Glomerular visceral epithelial cell (primary cell): ENCODE data around the gene MAB21L4.

Experiments used
- DNase-seq: peaks from one replicate; pipeline ENCODE4 v3.0.0-alpha.2; 2016; ENCODE audit errors: extremely low spot score

The MAB21L4 gene

GRCh38 chr2:240911641-240912265 lies 15.8 kb upstream of the MAB21L4 start:
- DNase-seq: no peak

GRCh38 chr2:240909216-240909974 lies 13.4 kb upstream of the MAB21L4 start:
- DNase-seq: no peak

DNA sequence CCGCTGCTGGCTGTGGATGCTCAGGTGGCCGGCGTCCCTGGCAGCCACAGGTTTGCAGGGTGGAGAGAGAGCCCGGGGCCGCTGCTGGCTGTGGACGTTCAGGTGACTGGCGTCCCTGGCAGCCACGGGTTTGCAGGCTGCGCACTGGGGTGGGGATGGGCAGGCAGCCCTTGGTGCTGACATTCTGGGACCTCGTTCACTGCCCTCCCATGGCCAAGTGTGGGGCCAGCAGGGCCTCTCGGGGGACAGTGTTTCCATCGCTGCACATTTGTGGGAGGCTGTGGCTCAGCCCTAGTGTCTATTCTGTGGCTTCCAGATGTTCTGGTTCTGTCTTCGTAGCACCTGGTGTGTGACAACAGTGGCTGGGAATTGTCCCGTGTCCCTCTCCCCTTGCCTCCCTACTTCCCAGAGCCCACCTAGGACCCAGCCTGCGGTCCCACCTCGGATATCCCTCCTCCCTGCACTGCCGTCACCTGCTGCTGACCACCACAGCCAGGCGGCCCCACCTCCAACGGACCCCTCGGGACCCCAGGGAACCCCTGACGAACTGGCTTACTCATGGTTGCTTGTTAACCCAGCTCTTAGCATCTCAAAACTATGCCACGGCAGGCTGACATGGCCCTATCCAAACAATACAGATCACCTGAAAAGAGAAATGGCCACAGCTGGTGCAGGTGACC lies 11.1 kb upstream of the MAB21L4 start:
- DNase-seq: no peak

DNA sequence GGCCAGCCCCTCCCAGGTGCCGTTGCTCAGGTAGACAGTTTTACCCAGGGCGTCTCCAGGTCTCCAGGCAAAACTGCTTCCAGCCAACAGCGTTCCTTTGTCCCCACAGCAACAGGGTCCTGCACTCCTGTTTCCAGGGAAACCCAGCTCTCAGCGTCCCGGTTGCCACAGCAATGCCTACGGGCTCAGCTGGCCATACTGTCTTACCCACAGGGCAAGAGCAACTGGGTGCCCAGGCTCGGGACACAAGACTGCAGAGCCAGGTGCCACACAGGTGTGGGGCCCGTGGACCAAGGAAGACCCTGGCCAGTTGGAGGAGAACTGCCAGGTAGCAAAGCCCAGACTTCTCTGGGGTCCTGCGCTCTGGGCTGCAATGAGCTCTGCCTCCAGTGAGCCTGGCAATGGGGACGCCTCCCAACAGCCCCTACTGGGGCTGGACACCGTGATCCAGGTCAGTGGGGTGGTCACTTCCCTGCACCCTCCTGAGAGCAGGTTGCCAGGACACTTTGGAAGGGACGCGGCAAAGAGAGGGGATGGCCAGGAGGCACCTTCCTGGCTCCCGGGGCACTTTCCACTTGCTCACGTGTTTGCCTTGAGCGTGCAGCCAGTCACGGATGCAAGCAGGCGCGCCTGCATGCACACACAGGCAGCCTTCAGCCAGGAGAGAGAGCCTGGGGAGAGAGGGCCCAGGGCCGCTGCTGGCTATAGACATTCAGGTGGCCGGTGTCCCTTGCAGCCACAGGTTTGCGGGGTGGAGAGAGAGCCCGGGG lies 10.4 kb upstream of the MAB21L4 start, which contains the start of gene CROCC2:
CROCC2 (plus strand) TSS at position 196 of the 770 bp plus-strand sequence; CDS start at position 374, 178 bp downstream.
- DNase-seq: no peak

DNA sequence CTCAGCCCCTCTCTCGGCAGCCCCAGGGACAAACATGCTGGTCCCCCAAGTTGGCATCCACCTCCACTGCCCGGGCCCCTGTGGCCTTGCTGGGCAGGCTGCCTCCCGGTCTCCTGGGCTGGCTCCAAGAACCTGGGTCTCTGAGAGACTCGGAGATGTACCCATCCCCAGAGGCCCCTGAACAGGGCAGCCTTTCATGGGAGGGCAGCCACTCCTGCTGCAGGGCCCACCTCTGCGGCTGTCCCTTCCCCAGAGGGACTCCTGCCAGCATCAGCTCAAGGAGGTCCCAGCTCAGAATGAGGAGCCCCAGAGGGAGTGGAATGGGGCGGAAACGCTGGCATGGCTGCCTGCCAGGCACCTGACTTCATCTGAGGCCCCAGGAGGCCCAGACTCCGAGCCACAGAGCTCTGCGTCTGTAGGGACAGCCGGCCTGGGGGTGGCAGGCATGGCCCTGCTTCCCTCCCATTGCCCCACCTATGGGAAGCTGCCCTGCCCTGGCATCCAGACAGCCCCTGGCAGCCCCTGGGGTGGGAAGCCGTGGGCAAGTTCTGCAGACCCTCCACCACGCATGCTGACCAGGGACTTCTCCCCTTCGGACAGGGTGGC lies 9.3 kb upstream of the MAB21L4 start:
- DNase-seq: no peak

GRCh38 chr2:240904216-240905175 lies 8.5 kb upstream of the MAB21L4 start:
- no peak for DNase-seq

- no peak for DNase-seq
Observed at GRCh38 chr2:240903191-240904060, 7.5 kb upstream of the MAB21L4 start.

DNA sequence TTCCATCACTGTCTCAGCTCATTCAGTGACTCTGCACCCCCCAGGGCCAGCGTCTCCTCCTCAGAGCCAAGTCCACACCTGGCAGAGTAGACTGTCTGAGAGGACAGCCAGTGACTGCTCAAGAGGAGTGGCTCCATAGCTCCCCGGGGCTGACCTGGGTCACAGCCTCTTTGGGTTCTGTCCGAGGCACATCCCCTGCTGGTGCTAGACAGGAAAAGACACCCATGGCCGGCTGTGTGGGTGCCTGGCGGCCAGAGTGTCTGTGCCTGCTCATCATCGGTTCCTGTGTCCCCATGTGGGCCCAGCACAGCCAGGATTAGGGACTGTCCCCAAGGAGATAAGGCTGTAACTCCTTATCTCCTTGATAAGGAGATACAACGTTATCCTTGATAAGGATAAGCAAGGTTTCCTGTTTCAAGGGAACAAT lies 6.7 kb upstream of the MAB21L4 start:
- no peak for DNase-seq

- DNase-seq: no peak
Observed at GRCh38 chr2:240901986-240902614, 6.1 kb upstream of the MAB21L4 start.

GRCh38 chr2:240900141-240900860 lies 4.3 kb upstream of the MAB21L4 start:
- DNase-seq: no peak

GRCh38 chr2:240899468-240899865 lies 3.5 kb upstream of the MAB21L4 start:
- no peak for DNase-seq

- DNase-seq: no peak
Observed at GRCh38 chr2:240898731-240899467, 2.9 kb upstream of the MAB21L4 start.

DNA sequence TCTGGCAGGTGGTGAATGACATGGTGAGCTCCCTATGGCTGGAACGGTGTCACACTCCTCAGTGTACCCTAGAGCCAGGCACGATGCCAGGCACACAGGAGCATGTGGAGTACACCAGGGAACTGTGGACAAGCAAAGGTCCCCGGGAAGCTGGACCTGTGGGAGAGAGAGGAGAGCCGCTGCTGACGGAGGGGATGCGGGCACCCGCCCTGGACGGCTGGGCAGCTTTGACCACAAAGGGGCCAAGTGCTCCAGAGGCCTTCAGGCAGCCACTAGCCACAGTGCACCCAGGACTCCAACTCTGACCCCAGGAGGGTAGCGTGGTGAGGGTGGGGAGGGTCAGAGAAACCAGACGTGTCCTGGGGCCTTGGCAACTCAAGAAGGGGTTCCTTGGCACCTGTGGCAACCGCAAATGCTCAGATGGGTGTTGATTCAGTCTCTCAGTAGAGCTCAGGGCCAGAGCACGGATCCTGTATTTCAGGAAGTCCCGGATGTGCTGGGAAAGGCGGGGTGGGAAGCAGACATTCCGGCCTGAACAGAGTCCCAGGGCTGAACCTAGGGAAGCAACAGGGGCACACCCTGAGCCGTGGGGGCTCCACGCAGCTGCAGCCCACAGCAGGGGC lies 2.3 kb upstream of the MAB21L4 start:
- DNase-seq: no peak

DNA sequence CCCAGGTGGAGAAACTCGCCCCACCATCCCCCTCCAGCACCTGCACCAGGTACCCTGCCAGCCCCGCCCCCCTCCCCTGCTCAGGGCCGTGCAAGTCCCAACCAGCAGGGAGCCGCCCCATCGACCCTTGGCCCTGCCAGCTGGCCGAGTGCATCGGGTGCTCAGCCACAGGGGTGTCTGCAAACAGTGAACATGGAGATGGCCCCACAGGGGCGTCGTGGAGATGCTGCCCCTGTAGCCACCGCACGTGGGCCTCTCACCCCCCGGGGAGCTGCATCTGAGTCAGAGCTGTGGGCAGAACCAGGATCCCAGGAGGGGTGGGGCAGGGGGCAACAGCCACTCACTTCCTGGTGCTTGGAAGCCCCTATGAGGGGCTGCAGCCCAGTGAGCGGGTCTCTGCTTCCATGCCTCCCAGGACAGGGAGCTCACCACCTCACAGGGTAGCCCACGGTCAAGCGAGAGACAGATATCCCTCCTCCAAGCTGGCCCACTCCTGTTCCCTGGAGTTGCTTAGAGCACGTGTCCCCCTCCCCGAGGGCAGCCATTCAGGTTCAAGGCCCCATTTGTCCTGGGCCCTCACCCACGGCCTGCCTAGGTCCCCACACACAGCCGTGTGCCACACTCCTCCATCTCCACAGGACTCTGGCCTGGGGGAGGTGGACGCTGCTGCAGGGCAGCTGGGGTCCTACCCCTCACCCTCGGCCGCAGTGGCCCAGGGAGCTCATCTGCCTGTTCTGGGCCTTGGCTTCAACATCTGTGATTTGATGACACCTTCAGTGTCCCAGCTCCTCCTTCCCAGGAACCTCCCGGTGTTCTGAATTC lies 1.1 kb upstream of the MAB21L4 start:
- DNase-seq: no peak

DNA sequence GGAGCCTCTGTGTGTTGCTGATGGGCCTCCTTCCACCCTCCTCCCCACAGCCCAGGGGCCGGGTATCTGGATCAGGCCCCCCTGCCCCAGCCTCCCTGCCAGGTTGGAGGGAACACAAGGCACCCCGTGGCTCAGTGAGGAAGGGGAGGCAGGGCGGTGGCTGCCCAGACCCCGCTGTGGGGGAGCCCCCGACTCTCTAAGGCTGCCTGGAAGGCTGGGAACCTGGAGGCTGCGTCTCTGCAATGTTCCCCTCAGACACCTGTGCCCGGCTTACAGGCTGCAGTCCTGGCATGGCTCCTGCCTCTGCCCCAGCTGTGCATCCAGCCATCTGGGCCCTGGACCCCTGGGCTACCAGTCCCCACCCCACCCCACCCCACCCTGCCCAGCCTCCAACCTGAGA lies 438 bp upstream of the MAB21L4 start:
- DNase-seq: no peak

DNA sequence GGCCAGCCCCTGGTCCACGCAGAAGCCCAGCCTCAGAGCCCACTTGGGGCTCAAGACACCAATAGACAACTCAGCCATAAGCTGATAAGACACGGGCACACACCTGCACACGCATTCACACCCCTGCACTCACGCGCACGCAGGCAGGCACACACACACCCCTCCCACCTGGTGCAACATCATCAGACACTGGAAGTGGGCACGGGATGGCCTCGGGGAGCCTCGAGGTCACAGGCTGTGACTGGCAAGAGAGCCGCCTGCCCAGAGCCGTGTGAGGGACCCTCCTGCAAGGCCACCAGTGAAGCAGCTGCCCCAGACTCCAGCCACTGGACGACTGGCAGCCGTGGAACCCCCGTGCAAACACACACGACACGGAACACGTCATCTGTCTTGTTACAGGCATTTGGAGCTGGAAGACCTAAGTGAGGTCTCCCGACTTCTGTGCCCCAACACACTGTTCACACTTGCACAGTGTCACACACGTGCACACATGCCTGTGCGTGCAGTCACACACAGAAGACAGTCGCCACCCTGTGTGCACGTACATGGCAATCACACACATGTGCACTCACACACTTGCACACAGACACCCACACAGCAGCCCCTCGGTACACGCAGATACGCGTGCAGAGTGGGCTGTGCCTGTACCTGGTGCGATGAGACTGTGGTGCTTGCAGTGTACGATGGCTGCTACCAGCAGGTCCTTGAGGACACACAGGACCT lies 959 bp downstream of the MAB21L4 start:
- DNase-seq: no peak
